ENCODE measurements around the gene CUL4B. TPM values are rescaled to one million over a fixed set of nuclear protein-coding genes. Genes with fewer than 3 reads are reported as not detected.

CUL4B gene
- total RNA-seq (2022; extraction: Qiagen RNA extraction; ENCODE audit: low read depth) = 30.0 to 46.0 TPM (median 42.1 TPM) in 5 replicates

DNA sequence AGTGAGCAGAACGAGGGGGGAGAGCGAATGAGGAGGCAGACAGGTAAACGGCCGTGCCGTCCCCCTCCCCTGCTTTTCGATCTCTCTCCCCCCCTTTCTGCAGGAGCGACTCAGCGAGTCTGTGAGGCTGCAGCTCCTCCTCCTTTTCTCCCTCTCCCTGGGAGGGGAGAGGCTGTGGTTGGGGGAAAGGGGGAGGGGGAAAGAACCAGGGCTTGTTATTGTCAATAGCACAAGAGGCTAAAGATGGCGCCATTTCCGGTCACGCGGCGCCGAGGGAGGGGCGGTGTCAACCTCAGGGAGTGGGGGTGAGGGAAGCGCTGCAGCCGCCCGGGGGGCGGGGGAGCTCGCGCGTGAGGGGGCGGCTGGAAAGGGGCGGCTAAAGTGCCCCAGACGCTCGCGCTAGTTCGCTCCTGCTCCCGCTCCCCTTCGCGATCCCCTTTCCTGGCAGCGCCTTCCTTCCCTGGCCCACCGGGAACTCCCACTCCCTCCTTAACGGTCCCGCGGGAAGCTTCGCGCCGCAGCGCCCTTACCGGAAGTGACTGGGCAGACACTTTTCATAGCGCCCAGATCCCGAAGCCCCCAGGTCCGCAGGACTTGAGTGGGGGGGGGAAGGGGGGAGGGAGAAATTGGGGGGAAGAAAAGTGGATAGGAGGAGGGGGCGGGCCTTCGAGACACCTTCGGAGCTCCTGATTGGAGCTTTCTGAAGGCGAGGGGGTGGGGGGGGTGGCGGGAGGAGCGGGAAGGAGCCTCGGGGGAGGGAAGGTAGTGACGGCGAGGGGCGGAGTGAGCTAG lies at the start of gene CUL4B:
Gene CUL4B (minus strand): TSS at position 121 of the 792 bp plus-strand sequence. CDS start 324 bp downstream, outside the sequence.

DNA sequence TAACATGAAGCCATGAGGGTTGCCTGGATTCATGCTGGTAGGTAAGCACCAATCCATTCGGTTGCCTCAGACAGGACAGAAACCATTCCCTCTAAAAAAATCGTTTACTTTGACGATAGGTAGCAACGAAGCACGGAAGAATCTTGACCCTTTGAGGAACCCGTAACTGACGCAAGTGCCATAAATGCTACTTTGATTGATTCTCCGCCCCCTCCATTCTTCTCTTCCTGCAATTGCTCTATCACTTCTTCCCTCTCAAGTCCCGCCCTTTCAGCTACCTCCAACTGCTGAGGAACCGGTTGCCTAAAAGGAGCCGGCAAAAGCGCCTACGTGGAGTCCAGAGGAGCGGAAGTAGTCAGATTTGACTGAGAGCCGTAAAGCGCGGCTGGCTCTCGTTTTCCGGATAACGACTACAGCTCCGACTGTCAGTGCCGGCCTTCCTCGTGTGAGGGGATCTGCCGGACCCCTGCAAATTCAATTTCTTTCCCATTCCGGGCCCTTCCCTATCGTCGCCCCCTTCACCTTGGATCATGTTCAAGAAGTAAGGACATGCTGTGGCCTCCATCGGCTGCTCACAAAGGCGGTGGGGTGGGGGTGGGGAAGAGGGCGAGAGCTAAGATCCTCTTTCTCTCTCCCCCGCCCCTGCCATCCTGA lies 43.1 kb upstream of the CUL4B start, which contains the start of gene MCTS1:
Gene MCTS1 (plus strand): TSS at position 395 of the 654 bp plus-strand sequence. CDS start 136 bp downstream, at position 531.

Other genes starting within 250 kb of the CUL4B start
- gene TMEM255A, start 249.5 kb downstream of the CUL4B start, total RNA-seq (2022; extraction: Qiagen RNA extraction; ENCODE audit: low read depth) = 0.27 to 0.49 TPM (median 0.42 TPM) in 5 replicates
- gene ATP1B4, start 198.9 kb downstream of the CUL4B start, total RNA-seq (2022; extraction: Qiagen RNA extraction; ENCODE audit: low read depth) = 0.03 TPM in 1 of 5 replicates, not detected in the others
- gene LAMP2, start 91.7 kb downstream of the CUL4B start, total RNA-seq (2022; extraction: Qiagen RNA extraction; ENCODE audit: low read depth) = 83.4 to 104 TPM (median 99.7 TPM) in 5 replicates
- 92.7 to 106 TPM (median 97.8 TPM) in 5 replicates for gene MCTS1, start 43.1 kb upstream of the CUL4B start, total RNA-seq (2022; extraction: Qiagen RNA extraction; ENCODE audit: low read depth)
- gene C1GALT1C1, start 69.1 kb upstream of the CUL4B start, total RNA-seq (2022; extraction: Qiagen RNA extraction; ENCODE audit: low read depth) = 27.4 to 38.8 TPM (median 31.2 TPM) in 5 replicates